ENCODE results near the gene FAM76A.
A peak's percentile ranks its signal among the peaks of the same experiment; 100 is the strongest.
"Not testable (repeated sequence)": the region's sequence is repeated elsewhere in the genome, so short reads cannot be mapped to it uniquely, and the experiment has no call there.

The FAM76A gene

DNA sequence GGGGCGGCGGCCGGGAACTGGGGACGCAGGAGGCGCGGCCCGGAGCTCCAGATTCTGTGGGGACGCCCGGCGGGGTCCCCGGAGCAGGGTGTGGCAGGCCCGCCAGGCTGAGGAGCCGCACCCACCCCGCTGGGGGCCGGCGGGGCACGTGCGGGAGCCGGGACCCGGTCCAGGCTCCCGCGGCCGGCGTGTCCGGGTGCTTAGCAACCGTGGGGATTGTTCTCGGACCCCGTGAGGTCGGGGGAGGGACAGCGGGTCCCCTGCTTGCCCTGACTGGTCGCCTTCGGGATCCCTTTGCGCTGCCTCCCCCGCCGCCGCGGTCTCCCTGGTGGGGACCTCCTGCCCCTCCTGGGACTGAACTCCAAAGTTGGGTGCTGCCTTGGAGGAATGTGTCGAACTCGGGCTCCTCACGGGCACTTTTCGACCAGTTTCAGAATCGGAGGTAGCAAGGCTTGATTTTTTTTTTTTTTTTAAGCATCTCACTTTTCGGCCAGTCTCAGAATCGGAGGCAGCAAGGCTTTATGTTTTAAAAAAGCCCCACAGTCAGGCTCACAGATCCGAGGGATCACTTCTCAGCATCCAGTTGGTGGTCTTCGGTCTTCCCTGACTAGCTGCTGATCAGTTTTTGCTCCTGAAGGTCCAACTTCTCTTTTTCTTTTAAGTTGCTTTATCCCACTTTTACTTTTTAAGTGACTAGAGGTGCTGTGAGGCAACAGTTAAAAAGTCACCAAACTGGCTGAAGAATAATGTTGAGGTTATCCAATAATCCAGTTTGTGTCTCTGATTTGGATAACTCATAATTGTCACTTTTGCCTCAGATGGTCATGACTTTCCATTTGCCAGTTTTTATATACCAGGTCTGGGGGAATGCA is 648 bp downstream of the FAM76A start:
- DNase-seq = no peak

DNA sequence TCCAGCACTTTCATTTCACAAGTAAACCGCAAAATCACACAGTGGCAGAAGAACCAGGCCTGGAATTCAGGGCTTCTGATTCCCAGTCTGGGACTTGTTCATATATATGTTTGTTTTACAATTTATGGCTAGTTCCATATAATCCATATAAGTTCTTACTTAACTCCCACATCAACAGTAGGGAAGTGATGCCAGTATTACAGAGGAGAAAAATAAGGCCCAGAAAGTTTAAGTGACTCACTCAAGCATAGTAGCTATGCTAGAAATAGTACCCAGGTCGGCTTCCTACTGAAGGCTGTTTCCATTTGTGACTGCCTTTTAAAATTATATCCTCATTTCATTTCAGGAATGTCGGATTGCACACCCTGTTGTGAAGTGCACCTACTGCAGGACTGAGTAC is 1.4 kb downstream of the FAM76A start:
- no peak for DNase-seq

DNA sequence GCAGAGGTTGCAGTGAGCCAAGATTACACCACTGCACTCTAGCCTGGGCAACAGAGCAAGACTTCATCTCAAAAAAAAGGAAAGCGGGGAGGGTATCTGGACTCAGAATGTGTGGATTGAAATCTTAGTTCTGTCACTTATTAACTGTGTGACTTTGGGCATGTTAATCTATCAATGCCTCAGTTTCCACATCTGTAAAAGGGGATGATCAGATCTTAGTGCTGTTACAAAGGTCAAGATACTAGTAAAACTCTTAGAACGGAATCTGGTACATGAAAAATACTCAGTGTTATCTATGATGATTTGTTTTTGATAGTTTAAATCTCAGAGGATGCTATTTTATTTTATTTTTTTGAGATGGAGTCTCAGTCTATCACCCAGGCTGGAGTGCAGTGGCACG is 10.5 kb downstream of the FAM76A start:
- DNase-seq = no peak

DNA sequence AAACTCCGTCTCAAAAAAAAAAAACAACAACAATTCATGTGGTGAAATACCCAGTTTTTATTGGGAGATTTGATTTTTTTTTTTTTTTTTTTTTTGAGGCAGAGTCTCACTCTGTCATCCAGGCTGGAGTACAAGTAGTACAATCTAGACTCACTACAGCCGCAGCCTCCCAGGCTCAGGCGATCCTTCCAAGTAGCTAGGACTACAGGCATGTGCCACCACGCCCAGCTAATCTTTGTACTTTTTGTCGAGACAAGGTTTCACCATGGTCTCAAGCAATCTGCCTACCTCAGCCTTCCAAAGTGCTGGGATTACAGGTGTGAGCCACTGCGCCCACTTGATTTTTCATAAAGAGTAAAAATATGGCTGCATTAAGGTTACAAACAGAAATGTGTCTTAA is 15.4 kb downstream of the FAM76A start:
- no peak for DNase-seq

DNA sequence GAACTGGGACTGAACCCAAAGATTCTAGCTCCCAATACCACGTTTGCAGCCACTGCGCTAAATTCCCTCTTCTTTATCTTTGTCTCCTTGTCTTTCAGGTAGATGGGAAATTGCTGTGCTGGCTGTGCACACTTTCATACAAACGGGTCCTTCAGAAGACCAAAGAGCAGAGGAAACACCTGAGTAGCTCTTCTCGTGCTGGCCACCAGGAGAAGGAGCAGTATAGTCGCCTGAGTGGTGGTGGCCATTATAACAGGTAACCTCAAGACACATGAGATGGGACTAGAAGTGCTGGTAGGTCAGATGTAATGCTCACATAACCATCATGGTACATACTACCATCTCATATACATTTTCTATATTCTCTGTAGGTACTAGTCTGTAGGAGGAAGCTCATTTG is 18.8 kb downstream of the FAM76A start:
- DNase-seq = no peak

DNA sequence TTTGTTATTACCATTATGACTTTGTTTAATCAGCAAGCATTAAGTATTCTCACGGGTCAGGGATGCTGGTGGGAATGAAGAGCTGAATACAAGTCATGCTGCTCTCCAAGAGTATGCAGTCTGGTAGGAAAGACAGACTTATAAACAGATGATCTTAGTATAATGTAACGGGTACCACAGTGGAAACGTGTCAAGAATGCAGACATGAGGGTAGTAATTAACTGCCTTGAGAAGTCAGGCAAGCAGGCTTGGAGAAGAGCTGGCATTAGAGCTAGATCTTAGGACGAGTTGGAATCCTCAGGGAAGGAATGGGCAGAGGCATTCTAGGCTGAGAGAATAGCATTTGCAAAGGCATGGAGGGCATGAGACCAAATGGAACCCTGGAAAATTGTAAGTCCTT is 19.7 kb downstream of the FAM76A start:
- DNase-seq = no peak

DNA sequence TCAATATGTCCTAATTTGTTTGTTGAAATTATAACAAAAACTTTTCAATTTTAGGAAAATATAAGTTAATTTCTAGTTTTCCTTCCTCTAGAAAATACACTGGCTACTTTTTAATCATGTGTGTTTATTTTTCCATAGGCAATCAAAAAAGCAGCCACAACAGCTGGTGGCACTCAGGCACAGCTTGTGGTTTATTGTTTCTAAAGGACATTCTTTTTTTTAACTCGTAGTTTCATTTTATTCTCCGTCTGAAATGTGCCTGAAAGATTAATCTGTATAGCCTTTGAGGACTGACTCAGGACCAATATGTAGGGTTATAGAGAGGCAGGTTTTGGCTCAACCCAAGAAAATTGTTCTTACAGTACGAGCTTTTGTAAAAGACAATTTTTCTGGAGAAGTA is 26.6 kb downstream of the FAM76A start:
- no peak for DNase-seq

DNA sequence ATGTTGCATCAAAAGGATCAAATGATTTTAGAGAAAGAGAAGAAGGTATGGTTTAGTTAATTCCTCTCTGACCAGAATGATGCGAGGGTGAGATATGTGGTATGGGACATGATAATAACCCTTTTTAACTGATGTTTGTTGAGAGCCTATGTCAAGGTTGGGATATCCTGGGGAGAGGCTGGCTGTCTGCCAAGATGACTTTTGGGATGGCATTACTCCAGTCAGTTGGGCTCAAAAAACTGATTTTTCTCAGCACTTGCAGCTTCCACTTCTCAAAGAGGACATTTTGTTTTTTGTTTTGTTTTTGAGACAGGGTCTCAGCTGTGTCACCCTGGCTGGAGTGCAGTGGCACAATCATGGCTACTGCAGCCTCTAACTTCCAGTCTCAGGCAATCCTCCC is 29.5 kb downstream of the FAM76A start:
- DNase-seq = no peak

DNA sequence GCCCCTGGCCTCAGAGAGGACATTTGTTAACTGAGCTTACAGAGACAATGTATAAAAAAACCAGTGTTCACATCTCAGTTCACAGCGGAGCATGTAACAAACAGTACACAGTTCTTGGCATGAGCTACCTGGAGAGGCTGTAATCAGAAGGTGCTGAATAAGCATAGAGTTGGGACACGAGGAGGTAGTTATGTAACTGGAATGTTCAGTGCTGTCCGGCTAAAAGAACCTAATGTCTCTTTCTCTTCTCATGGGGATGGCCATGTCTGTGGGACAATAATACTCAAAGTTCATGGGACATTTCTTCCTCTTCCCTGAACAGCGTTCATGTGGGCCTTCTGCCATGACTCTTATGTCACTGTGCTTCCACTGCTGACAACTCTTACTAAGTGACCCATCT is 30.1 kb downstream of the FAM76A start:
- no peak for DNase-seq

DNA sequence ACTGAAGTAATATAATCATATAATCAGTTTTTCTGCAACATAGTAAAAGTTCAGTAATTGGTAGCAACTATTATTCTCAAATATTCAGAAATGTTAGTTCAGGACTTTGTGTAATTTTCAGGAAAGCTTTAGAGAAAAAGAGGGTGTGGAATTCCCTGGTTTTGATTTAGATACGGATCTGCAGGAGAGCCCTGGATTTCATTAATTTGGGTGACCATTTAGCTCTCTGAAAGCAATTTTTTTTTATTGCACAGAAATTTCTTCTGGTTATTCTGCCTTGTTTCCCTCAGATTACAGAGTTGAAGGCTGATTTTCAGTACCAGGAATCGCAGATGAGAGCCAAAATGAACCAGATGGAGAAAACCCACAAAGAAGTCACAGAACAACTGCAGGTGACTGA is 33.5 kb downstream of the FAM76A start:
- DNase-seq = no peak

DNA sequence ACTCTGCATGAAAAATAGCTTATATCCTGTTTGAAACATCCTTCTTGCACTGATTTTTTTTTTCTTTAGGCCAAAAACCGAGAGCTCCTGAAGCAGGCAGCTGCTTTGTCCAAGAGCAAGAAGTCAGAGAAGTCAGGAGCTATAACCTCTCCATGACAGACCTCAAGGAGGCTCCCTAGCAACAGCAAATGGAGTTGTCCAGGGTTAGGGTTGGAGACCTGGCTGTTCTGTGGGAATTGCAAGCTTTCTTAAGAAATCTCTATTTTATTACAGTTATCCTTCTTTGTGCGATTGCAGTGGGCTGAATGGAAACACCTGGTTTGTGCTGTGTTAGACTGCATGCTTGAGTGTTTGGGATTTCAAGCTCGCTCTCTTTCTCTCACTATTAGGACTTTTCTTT is 34.7 kb downstream of the FAM76A start:
- no peak for DNase-seq

DNA sequence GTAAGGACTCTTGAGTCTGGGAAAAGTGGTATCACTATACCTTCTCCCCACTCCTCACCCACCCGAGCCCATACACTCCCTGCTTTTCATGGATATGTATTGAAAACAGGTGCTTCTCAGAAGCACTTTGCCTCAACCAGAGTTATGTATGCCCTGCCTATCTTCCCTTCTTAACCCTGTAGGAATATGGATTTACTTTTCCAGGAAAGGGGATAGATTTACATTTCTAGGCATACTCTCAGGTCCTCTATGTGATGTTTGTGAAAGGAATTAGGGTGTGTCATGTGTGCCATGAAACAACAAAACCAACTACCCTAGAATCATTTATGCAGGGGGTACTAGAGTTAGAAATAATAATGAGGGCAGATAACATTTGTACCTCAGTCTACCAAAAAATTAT is 36.3 kb downstream of the FAM76A start:
- no peak for DNase-seq

DNA sequence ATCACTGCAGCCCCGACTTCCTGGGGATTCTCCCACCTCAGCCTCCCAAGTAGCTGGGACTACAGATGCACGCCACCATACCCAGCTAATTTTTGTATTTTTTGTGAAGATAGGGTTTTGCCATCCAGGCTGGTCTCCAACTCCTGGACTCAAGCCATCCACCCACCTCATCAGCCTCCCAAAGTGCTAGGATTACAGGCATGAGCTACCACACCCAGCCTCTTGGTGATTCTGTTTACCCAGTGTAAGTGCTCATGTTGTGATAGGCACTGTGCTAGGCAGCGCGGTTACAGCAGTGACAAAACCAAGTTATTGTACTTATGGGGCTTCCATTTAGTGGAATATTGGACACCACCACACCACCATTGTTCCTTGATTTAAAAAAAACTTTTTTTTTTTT is 37.6 kb downstream of the FAM76A start:
- no peak for DNase-seq

DNA sequence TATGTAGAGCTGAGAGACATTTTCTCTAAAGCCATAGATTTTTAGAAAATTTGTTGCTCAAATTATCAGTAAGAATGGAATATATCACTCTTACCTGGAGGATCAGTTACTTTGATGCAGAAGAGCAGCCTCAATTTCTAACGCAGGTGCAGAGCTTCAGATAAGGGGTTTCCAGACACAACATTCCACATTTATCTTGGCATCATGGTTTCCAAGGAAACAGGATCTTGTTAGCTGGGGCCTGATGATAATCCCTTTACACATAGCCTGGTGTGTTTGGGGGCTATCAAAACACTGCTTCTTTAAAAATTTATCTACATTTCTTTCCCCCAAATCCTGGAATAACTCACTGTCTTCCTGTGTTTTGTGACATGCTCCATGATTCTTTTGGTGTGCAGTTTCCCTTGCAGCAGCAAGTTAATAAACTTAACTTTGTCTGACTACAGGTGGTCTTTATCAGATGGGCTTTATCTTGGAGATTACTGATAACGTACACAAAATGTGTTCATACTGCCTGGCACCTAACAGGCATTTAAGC is 44.6 kb downstream of the FAM76A start:
- no peak for DNase-seq

DNA sequence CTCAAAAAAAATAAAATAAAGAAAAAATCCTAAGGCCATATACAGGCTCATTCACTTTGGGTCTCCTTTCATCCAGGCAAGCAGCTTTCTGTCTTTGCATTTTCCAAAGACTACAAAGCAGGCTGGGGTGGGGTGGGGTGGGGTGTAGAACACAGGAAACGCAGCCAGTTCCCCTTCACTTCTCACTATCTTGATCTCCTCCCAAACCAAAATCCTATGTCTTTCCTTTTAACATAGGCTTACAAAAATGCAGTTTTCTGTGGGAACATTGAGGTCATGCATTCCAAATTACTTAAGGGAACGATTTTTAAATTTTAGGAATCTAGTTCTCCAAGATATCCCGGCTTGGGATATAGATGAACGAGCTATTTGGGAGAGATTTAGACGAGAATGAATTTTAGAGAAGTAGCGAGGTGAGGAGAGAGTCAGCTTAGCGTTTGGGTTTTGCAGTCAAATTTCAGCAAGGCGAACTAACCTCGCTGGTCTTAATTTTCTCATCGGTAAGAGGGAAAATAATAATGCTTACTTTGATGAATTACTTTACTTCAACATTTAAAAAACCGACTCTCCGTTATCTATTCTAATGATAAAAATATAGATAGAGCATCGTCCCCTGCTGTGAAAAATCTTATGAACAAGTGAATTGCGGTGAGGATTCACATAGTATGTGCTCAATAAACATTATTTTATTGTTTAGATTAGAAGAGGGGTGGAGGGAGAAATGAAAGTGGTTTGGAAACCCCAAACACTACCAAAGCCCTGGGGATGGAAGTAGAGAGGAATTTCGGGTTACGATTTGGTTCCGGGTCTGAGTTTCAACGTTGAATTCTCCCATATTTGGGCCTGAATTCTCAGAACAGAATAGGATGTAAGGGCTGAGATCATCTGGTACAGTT is 46.5 kb downstream of the FAM76A start:
- no peak for DNase-seq

DNA sequence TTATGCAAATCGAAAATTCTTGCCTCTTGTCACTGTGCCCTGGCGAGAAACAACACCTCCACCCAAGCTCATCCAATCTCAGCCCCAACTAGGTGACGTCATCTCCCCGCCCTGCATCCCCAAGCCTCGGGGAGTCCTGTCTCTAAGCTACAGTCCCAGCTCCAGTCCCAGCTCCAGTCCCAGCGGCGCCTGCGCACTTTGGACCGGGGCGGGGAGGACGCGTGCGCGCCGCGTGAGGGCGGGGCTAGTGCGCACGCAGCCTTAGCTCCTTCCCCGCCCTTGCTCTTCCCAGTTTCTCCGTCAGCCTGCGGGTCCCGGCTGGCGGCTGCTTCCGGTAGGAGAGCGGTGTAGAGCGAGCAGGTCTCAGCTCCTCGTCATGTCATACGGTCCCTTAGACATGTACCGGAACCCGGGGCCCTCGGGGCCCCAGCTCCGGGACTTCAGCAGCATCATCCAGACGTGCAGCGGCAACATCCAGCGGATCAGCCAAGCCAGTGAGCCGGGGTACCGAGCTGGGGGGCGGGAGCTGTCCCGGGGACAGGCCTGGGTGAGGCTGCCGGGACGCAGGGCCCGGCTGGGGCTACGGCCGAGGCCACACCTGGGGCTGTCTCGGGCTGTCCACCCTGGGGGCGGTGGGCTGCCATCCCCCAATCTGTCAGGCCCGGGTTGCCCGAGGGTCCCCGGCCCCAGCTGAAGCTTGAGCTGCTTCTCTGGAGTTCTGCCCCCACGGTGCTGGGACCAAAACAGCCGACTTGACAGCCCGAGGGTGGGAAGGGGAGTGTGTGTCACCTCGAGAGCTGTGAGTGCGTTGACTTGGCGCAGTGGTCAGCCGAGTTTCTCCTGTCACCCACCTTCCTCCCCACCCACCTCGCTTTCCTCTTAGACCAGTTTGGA is 47.4 kb downstream of the FAM76A start, which contains the start of gene STX12:
Gene STX12 (plus strand): TSS at position 288 of the 894 bp plus-strand sequence. CDS start 89 bp downstream, at position 377.
- peak; percentile 99 for DNase-seq

DNA sequence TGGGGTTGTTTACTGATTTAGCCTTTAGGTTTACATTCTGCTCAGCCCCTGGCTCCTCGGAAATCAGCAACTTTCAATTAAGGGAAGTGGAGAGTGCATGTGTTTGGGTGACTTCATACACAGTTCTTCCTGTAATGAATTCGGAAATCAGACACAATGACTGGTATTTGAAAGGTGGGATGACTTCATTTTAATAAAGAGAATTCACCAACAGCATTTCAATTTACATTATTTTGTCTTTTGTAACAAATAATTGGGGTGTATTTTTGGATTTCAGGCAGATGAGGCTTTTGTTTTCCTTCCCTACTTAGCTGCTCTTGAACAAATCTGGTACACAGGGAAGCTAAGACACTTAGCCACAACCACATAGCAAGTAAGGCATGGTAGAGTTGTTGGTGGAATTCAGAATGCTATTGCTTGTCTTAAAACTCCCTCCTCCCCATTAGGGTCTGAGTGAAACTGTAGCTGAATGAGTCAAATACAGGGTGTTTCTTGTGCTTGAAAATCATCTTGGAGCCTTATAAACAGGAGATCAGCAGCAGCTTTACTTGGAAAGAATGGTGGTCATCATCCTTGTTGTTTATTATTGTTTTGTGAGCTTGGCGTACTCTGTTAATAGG is 48.2 kb downstream of the FAM76A start:
- DNase-seq = no peak

DNA sequence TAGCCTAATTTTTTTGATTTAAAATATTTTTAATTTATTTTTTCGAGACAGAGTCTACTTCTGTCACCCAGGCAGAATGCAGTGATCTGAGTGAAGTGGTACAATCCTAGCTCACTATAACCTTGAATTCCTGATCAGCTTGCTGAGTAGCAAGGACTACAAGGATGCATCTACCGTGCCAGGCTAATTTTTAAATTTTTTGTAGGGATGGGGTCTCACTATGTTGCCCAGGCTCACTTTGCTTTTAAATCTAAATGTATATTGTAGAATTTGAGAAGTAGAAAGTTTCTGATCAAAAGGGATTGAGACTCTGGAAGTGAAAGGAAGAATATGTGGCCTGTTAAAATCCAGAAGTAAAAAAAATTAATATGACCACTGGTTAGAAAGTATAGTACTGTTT is 48.9 kb downstream of the FAM76A start:
- no peak for DNase-seq

DNA sequence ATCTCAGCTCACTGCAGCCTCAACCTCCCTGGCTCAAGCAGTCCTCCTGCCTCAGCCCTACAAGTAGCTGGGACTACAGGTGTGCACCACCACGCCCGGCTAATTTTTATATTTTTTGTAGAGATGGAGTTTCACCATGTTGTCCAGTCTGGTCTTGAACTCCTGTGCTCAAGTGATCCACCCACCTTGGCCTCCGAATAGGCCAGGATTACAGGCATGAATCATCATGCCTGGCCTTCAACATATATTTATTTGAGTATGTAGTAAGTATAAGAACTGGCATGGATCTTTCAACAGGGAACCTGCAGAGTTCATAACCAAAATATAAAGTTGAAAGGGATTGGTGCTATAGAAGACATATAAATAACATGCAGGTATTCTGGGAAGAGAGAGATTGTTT is 49.6 kb downstream of the FAM76A start:
- DNase-seq = not testable (repeated sequence)

DNA sequence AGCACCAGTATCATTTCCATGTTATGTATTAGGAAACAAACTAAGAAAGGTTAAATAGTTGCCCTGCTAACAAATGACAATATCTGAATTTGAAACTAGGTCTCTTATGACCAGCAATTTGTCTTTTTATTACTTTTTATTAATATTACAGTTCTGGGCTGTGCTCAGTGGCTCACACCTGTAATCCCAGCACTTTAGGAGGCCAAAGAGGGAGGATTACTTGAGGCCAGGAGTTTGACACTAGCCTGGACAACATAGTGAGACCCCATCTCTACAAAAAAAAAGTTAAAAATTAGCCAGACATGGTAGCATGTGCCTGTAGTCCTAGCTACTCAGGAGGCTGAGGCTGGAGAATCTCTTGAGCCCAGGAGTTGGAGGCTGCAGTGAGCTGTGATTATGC is 50.5 kb downstream of the FAM76A start:
- DNase-seq = not testable (repeated sequence)

DNA sequence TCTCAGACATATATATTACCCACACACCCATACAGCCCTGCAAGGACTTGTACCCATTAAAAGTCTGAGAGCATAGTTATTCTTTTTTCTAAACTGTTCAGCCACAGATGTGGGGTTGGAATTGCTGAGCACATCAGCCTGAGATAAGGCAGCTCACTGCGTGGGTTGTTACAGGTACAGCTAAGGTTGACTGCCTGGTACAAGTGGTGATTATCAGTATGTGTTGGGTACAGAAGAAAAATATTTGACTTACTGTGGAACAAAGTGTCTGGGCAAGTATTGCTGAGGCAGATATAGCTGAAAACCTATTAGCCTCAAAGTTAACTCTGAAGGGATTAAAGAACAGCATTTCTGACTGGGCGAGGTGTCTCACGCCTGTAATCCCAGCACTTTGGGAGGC is 52.3 kb downstream of the FAM76A start:
- no peak for DNase-seq

DNA sequence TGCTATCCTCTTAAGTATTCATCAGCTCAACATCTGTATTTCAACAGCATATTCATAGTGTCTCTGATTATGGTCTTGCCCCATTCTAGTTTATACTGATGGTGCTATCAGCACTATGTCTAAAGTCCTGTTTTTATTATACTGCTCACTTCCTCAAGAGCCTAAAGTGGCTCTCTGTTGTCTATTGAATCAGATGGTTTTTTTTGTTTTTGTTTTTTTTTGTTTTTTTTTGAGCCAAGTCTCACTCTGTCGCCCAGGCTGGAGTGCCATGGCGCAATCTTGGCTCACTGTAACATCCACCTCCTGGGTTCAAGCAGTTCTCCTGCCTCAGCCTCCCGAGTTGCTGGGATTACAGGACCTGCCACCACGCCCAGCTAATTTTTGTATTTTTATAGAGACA is 53.4 kb downstream of the FAM76A start:
- no peak for DNase-seq
